ENCODE measurements around the gene GNAI1.

The GNAI1 gene

DNA sequence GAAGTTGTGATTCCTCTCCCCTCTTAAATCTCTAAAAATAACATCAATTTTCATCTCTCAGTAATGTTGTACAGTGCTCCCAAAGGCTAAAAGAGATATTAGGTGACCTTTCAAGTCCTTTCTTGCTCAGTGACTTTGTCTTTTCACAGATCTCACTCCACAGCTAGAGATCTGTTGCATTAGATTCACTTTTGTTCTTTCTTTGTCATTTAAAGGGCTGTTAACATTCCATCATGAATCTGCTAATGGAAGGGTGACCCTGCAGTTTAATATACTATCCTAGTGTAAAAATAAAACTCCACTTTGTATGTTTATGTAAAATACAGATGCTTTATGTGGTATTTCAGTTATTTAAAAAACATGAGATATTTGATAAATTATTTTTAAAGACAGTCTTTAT is 30.5 kb downstream of the GNAI1 start:
- no peak for DNase-seq

DNA sequence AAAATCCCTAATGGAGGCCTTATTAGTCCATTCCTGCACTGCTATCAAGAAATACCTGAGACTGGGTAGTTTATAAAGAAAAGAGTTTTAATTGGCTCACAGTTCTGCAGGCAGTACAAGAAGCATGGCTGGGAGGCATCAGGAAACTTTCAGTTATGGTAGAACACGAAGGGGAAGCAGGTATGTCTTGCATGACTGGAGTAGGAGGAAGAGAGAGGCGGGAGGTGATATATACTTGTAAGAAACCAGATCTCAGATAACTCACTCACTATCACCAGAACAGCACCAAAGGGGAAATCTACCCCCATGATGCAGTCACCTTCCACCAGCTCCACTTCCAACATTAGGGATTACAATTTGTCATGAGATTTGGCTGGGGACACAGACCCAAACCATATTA is 35.8 kb downstream of the GNAI1 start:
- DNase-seq = no peak

DNA sequence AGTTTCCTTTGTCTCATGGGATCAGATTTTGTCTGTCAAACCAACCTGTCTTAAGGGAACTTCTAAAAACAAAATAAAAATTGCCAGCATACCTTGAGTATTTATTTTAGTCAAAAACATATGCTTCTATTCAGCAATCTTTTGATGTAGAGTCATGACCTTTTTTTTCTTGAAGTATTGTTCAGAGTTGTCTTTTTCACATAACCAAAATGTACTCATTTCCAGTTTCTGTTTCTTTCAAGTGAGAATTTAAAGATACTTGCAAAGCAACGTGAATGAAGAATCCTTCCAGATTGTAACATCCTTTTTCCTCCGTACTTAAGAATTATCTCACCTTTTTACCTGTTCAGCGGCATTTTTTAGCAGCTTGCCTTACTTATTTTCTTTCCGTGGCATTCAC is 37.8 kb downstream of the GNAI1 start:
- no peak for DNase-seq

DNA sequence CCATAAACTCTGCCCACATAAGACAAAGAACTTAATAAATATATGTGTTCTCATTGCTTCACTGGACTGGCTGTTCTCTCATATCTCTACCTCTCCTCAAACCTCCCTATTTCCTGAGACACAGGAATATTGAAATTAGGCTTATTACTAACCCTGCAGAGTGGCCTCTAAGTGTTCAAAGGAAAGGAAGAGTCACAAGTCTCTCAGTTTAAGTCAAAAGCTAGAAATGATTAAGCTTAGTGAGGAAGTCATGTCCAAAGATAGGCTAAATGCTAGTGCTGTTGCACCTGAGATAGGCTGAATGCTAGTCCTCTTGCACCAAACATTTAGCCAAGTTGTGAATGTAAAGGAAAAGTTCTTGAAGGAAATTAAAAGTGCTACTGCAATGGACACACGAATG is 41.1 kb downstream of the GNAI1 start:
- DNase-seq = no peak

DNA sequence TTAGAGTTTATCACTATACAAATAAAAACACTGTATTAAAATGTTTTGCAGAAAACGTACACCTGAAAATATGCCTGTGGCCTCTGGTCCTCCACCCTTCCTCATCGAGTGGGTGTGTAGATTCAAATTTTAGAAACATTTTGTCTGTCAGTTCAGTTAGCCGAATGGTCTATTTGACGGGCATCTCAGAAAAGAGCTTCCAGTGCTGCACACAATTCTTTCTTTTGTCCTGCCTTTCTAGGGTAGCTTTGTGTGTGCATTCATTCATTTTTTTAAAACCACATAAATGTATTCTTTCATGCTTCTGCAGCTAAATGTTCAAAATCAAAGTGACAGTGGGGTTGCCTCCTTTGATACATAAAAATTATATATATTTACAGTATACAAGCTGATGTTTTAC is 46.8 kb downstream of the GNAI1 start:
- no peak for DNase-seq

DNA sequence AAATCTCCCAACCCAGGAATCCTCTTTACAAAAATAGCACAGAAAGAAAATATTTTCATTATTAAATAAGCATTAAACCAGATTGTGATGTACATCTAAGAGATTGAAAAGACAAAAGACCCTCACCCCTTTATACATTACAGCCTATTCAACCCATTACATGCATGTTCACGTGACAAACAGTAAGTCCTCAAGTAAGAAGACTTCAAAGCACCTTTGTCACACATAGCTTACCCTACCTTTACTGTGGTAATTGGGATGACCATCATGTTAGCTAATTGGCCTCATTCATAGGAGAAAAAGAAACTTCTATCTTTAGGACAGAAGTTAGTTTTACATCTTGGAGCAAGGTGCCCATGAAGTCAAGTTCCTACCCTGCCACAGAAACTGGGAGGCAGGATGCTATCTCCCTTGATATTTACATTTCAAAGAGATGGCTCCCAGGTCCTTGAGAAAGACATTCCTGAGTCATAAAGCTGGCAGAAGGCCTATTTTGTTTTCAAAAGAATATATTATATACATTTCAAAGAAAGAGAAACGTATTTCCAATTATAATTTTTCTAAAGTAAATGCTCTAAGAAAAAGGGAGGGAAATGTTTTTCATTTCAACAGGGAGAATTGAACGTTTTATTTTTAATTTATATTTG is 48.1 kb downstream of the GNAI1 start:
- no peak for DNase-seq

DNA sequence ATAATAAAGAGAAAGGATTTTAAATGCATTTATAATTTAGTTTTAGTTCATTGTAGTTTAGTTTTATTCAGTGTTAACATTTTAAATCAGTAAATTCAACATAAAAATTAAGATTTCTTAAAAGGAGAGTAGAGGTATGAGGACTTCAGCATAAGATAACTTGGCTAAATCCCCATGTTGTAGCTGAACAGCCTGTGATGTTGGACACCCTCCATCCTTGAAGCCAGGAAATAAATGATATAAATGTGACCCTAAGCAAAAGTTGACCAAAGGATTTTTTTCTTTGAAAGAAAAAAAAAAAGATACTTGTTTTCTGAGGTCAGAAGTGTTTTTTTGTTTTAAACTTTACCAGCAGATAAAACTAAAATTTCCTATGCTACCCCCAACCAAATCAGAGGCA is 48.7 kb downstream of the GNAI1 start:
- no peak for DNase-seq

DNA sequence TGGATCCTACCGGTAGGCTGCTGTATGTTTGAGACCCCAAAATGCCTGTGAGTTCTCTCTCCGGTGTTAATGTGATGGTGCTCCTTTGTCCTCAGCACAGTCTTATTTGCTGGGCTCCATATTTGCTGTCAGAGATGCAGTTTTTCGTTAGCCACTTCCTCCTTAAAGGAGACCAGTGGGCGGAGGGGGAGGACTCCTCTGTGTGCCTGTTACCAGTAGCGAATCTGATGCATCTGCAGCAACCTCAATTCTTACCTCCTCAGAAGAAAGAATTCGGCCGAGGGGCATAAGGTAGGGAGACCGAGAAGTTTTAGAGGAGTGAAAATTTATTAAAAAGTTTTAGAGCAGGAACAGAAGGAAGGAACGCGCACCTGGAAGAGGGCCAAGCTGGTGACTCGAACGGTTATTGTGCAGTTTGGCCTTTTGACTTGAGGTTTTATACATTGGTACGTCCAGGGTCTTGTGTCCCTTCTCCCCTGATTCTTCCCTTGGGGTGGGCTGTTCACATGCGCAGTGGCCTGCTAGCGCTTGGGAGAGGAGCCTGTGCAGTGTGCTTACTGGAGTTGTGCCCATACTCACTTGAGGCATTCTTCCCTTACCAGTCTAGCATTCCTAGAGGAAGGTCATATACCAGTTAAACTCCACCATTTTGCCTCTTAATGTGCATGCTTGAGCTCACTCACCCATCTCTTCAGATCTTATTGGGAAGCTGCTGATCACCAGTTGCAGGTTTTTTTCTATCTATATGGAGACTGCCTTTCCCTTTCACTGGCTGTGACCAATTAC is 49.5 kb downstream of the GNAI1 start:
- no peak for DNase-seq

DNA sequence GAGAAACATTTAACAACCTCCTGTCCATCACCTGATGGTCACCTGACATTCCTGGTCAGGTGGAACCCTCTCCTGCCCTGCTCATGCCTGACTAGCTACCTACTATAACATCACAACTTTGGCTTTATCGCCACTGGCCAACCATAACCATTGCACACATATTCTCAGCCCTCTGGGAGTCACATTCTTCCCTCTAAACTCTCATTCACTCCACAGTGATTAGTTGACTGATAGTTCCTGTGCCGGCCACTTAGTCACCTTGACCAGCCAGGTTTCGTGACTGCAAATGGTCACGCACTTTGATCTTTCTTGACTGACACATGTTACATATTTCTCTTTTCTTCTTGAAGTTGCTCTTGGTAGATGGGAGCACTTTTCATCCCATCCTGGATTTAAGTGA is 50.1 kb downstream of the GNAI1 start:
- no peak for DNase-seq

DNA sequence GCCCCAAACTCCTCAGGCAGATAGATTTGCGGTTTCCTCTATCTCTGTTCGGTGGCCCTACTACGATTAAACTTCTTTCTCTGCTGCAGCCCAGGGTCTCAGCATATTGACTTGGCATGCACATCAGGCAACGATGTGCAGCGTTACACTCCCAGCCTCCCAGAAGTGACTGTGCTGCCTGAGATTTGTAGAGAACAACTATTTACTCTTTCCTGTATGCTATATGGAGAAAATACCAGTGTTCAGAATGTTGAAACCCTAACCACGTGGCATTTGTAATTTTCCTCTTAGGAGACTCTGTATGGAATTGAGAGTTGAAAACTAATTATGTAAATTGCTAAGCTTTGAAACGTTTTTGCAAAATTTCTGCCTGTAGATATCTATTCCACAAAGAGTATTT is 50.9 kb downstream of the GNAI1 start:
- no peak for DNase-seq

DNA sequence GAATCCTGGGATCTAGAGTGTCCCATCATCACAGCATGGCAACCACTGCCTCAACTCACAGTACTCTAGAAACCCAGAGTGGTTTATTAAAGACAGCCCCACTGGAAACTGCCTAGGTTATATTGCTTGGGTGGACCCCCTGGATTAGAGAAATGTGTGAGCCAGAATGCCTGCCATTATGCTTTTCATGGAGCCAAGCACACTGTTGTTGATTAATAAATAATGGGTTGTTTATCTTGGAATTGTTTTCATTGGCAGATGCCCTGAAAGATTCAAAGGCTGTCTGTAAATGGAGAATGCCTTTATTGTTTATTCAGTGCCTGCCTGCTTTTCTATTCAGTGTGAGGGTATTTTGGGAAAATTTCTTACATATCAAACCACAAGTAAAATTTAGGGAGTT is 52.1 kb downstream of the GNAI1 start:
- no peak for DNase-seq

DNA sequence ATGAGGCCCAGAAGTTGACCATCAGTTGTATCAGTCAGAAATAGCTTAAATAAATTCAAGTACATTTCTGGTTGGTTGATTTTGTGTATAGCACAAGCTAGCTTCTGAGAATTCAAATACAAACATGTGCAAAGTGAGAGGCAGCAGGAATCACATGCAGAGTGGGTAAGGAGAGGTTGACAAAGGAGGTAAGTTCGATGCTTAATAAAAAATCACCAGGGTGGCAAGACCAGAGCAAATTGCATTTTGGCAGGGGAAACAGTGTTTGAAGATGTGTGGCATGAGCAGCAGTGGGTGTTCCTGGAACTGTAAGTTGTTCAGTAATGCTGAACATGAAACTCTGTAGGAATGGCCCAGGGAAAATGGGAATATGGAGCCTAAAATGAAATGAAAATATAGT is 52.6 kb downstream of the GNAI1 start:
- no peak for DNase-seq

DNA sequence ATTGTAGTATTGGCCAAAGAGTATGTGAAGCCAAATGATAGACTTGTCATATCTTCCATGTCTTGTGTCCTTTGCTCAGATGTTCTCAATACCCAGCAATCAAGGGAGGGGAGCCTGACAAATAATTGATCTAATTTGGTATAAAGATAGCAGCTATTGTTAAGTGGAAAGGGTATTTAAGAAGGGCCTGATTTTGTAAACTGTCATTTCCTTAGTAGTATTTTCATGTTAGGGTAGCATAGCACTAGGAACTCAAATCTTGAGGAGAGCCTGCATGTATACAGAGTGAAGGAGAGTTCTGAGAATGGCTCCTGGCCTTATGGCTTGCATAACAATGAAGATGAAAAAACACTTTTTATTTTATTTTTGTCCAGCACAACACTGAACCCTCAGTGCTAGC is 53.1 kb downstream of the GNAI1 start:
- DNase-seq = no peak

DNA sequence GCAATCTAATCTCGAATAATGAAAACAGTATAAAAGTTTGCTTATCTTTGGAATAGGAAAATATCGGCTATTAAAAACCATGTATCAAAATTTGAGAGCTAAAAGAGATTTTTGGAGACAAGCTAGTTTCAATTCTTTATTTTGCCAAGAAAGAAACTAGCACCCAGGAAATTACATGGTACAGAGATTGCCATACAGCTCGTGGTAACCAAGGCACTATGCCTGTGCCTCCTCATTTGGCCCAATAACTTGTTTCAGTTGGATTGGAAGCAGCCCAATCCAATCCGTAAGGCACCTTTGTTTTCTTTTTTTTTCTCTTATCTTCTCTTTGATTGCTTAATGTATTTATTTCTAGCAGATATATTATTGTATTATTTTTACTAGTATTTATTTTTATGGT is 55.0 kb downstream of the GNAI1 start:
- DNase-seq = no peak

DNA sequence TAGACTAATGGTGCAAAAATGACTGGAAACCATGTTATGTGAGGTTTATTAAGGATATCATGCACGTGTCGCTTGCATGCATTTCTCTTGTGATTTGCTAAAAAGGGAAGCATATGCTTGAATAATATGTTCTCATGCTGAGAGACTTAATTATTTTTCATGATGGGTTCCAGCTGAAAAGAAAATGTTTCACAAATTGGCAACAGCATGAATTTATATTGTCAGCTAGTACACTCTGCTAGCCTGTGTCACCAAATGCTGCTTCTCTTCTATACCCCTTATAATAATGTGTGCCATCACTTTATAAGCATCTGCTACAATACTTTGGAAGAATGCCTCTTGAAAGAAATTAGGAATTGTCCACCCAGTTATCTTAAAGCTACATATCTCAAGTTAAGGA is 63.0 kb downstream of the GNAI1 start:
- DNase-seq = no peak

DNA sequence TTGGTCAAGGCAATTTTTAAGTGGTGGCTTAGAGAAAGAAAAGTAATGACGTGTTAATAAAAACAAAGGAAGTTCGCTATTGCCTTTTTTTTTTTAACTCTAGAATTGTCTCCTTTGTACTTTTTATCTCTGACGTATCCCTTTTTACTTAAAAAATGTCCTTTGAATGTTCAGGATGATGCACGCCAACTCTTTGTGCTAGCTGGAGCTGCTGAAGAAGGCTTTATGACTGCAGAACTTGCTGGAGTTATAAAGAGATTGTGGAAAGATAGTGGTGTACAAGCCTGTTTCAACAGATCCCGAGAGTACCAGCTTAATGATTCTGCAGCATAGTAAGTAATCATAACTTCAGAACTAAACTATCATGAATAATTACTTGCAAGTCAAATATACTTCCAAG is 64.4 kb downstream of the GNAI1 start:
- no peak for DNase-seq

DNA sequence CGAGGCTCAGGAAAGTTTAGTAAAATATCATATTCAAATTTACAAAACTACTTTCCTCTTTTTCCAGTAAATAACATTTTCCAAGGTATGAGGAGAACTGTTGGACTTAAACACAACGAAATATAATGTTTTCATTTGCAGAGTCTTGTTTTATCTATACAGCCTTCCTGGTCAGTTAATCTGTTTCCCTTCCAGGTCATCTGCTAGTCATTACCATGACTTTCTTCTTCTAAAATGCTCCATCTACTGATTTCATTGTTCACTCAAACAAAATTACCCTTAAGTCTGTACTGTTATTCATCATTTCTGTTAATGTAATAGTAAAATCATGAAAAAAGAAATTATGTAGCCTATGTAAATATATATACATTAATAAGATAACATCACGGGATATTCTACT is 69.8 kb downstream of the GNAI1 start:
- no peak for DNase-seq

DNA sequence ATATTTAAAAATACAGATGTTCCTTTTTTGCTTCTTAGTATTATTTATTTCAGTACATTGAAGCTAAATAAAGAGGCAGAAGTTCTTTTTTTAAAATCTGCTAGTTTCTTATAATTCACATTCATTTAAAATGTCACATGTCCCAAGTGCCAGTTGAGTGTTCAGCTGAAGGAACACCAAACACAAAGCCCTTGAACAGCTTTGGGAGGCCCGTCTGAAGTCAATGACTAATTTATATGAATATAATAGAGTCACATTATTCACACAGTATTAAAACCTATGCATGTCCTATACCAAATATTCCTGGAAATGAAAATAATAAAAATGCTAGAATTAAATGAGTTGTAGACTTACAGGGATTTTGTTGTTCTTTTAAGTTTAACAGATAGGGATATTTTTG is 70.3 kb downstream of the GNAI1 start:
- DNase-seq = no peak

DNA sequence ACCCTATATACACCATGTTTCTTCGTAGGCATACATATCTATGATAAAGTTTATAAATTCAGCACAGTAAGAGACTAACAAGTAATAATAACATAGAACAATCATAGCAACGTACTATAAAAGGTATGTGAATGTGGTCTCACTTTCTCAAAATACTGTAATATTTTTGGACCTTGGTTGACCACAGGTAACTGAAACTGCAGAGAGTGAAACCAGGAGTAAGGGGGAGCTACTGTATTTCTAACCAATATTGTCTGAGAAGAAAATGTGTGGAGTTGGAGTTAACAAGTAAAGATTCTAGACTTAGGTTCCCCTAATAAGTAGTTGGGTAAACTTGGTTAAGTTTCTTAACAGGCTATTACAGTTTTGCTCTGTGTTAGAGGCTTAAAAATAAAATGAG is 72.1 kb downstream of the GNAI1 start:
- DNase-seq = no peak

DNA sequence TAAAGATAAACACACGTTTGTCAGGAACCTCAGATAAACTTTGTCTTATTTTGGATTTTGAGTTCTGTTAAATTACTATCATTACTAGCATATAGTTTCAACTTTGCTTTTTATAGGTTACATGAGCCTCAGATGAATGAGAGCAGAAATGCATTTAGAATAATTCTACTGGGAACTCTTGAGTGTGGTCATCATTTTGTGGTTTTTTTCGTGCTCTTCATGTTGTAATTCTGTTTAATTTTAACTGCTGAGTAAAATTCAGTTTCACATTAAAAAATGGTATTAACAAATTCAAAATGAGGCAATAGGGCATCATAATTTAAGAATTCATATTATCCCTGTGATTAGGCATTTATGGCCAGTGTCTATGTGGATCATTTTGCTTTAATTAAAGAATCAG is 72.9 kb downstream of the GNAI1 start:
- no peak for DNase-seq

DNA sequence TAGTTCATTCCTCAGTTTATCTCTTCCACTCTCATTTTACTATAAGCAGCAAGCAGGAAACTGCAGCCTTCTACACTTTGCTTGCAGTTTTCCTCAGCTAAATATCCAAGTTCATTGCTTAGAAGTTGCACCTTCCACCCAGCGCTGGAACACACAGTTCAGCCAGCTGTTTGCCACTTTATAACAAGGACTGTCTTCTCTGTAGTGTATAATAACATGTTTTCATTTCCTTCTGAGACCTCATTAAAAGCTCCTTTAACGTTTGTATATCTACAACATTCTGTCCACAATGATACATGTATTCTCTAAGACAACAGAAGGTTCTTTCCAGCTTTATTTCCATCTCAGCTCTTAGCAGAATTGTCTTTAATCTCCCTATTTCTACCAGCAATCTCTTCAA is 74.1 kb downstream of the GNAI1 start:
- no peak for DNase-seq

DNA sequence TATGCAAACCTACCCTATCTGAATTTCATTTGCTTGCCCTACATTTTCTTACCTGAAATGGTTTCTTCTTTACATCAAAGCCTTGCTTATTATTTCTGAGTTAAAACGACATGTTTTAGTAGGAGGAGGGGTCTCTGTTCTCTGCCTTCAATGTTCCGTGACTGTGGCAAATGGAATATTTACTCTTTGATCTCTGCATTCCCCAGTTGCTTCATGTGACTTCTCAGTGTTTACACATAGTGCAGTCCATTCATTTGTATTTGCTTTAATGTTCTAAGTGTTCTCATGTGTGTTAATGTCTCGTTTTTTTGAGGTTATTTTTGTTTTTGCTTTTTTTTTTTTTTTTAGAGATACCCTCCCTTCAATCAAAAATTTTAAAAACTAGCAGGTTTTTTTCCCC is 75.8 kb downstream of the GNAI1 start:
- DNase-seq = no peak

DNA sequence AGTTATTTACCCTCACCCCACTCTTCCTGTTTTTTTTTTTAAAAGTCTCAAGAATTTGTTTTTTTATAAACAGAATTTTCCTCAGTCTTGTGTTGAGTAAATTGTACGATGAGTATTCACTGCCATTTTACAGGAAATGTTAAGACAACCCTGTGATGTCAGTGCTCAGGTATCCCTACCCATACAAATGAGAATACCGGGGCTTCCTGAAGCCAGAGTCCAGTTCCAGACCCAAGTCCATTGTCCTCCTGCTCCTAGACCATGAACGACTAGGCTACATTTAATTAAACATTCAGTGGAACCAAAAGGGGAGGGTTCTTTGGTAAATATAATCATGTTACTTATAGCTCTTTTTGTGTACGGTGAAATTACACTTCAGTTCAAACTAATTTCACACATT is 79.2 kb downstream of the GNAI1 start:
- no peak for DNase-seq

DNA sequence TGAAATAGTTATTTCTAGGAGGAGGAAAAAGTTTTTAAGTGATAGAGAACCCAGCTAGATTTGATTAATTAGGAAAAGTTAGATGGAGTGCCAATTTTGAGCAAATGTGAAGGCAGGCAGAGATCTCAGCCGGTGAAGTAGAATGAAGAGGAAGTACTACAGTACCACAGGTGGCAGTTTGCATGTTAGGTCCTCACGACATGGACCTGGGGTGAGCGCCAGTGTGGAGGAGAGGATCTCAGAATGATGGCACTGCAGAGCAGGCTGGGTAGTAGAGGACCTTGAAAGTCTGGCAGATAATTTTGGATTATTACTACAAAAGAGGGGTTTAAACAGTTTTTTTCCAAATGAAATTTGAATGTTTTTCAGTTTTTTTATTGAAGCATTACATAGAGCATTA is 81.1 kb downstream of the GNAI1 start:
- no peak for DNase-seq
